ENCODE results near the gene ADCY3. TPM values are rescaled to one million over a fixed set of nuclear protein-coding genes. Genes with fewer than 3 reads are reported as not detected.

ADCY3 gene
- total RNA-seq, 1 experiment from 2014 or later: 39.5 TPM

GRCh38 chr2:24913911-24914310 is 6.1 kb downstream of the ADCY3 start:
- H3K23me2 ChIP-seq (ENCODE audit: insufficient read length, low read depth, low read length, poor library complexity, severe bottlenecking): no peaks in the 10 kb centered on the region
- H3T11ph ChIP-seq (ENCODE audit: low read length): no peak overlapping the region
- H2BK12ac ChIP-seq (ENCODE audit: insufficient read length, low read depth, low read length): no peak overlapping the region
- H3K4me1 Mint-ChIP-seq: peaks cover 13 to 16% of the 10 kb centered on the region in 2 experiments
- H3K18ac ChIP-seq (ENCODE audit: insufficient read length, low read depth, low read length): no peak overlapping the region
- peaks cover 2% of the 10 kb centered on the region for H3K27me3 Mint-ChIP-seq (ENCODE audit: low read depth)
- no peak overlapping the region for H2BK120ac ChIP-seq (ENCODE audit: low read depth, low read length, poor library complexity, severe bottlenecking)
- peaks cover 23 to 40% (median 36%) of the 10 kb centered on the region in 3 experiments for H3K36me3 Mint-ChIP-seq (ENCODE audit: insufficient read depth in 1 of 3, low read depth in 3 of 3)
- H3K9me3 Mint-ChIP-seq: peaks cover 0 to 7% of the 10 kb centered on the region in 2 experiments; a peak in 3 of 5 replicates
- H3K23ac ChIP-seq (ENCODE audit: insufficient read length, low read depth, low read length): no peak overlapping the region
- no peak overlapping the region for H3K14ac ChIP-seq (ENCODE audit: insufficient read depth, low read length)
- H3K79me2 ChIP-seq (ENCODE audit: insufficient read depth, low read length): peaks cover 2% of the 10 kb centered on the region; the same call in 1 of the 2 replicates
- no peaks in the 10 kb centered on the region for H3K9me3 ChIP-seq (ENCODE audit: control insufficient read depth, low read depth, low read length)
- no peak overlapping the region for H2AFZ ChIP-seq (ENCODE audit: low read length)
- H4K8ac ChIP-seq (replicated peaks; ENCODE audit: insufficient read length, low read depth, low read length): no peak overlapping the region
- H3K27ac ChIP-seq (ENCODE audit: insufficient read length, low read depth, low read length): no peak overlapping the region
- H3K79me1 ChIP-seq (ENCODE audit: insufficient read depth, low read depth, low read length, poor library complexity, severe bottlenecking): no peaks in the 10 kb centered on the region
- no peak overlapping the region for H2BK20ac ChIP-seq (ENCODE audit: low read depth, low read length, poor library complexity, severe bottlenecking)
- no peaks in the 10 kb centered on the region for H3K27me3 ChIP-seq (ENCODE audit: insufficient read depth, low read length)
- no peak overlapping the region for H2BK5ac ChIP-seq (ENCODE audit: insufficient read length, low read length)
- no peak overlapping the region for H2AK5ac ChIP-seq (ENCODE audit: insufficient read length, low read length)
- DNase-seq: no peak
- no peak overlapping the region for H3K9ac ChIP-seq (ENCODE audit: extremely low read depth, insufficient read length, low read length)
- no peak overlapping the region for H4K91ac ChIP-seq (ENCODE audit: insufficient read length, low read depth, low read length)
- no peak overlapping the region for H3K4ac ChIP-seq (ENCODE audit: low read depth, low read length)
- TF ChIP-seq, protein P1, sequence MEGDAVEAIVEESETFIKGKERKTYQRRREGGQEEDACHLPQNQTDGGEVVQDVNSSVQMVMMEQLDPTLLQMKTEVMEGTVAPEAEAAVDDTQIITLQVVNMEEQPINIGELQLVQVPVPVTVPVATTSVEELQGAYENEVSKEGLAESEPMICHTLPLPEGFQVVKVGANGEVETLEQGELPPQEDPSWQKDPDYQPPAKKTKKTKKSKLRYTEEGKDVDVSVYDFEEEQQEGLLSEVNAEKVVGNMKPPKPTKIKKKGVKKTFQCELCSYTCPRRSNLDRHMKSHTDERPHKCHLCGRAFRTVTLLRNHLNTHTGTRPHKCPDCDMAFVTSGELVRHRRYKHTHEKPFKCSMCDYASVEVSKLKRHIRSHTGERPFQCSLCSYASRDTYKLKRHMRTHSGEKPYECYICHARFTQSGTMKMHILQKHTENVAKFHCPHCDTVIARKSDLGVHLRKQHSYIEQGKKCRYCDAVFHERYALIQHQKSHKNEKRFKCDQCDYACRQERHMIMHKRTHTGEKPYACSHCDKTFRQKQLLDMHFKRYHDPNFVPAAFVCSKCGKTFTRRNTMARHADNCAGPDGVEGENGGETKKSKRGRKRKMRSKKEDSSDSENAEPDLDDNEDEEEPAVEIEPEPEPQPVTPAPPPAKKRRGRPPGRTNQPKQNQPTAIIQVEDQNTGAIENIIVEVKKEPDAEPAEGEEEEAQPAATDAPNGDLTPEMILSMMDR (conservative IDR thresholded peaks at IDR 0.05): no peak
- no peak overlapping the region for H3K56ac ChIP-seq (ENCODE audit: insufficient read length, low read depth, low read length)
- H3K4me1 ChIP-seq (ENCODE audit: insufficient read depth, low read length): no peaks in the 10 kb centered on the region
- H4K20me1 ChIP-seq (ENCODE audit: control insufficient read depth, insufficient read depth, insufficient read length): no peaks in the 10 kb centered on the region
- H2BK15ac ChIP-seq (ENCODE audit: low read depth, low read length): no peak overlapping the region
- WGBS (ENCODE audit: extremely low coverage, insufficient read length, low lambda C conversion rate): no CpG with 5 or more reads among the region's 9 CpGs
- no peak overlapping the region for H3K4me3 Mint-ChIP-seq
- no peak overlapping the region for H4K5ac ChIP-seq (ENCODE audit: insufficient read length, low read depth, low read length)
- no peak overlapping the region for H3K4me2 ChIP-seq (ENCODE audit: insufficient read depth, insufficient read length, low read length)
- peak overlapping the region in 1 of 3 experiments; percentile 23; a peak in 2 of 7 replicates for H3K27ac Mint-ChIP-seq

Data from H9 (cell line).